MCF 10A (cell line): ENCODE data around the gene MAD1L1. TPM values are rescaled to one million over a fixed set of nuclear protein-coding genes. Genes with fewer than 3 reads are reported as not detected.
A peak's percentile ranks its signal among the peaks of the same experiment; 100 is the strongest.

Source experiments
- BruUV-seq: library from RNA; stranded (reverse); fragments of 400-500 nt; replicated peaks from 2 replicates; lab custom pipeline; 2021; lab: Mats Ljungman, UMichigan
- CTCF ChIA-PET: fragments of 300-600 bp; sonication (Branson Sonifier 250); formaldehyde crosslinking; extraction: SDS; loops from one replicate; lab custom pipeline; 2021; ENCODE audit warnings: antibody characterized with exemption, inconsistent platforms; lab: Yijun Ruan, JAX
- POLR2A ChIA-PET: fragments of 300-600, 350-650 bp; sonication (Branson Sonifier 250); formaldehyde crosslinking; extraction: SDS; loops from one replicate; lab custom pipeline; 2020; ENCODE audit warnings: antibody characterized with exemption, inconsistent platforms; lab: Yijun Ruan, JAX
- DNase-seq: peaks from one replicate; pipeline ENCODE4 v3.0.0-alpha.2; 2018; ENCODE audit not compliant: unreplicated experiment
- H3K27ac Mint-ChIP-seq: one replicate; pipeline ENCODE4 v1.8.0; 2022; ENCODE audit warnings: mild to moderate bottlenecking, low read depth, mixed read lengths; ENCODE audit not compliant: unreplicated experiment
- H3K27me3 Mint-ChIP-seq: one replicate; pipeline ENCODE4 v1.8.0; 2022; ENCODE audit warnings: mixed read lengths; ENCODE audit not compliant: insufficient read depth, unreplicated experiment
- H3K36me3 Mint-ChIP-seq: one replicate; pipeline ENCODE4 v1.8.0; 2022; ENCODE audit warnings: mild to moderate bottlenecking, moderate library complexity, mixed read lengths; ENCODE audit not compliant: insufficient read depth, unreplicated experiment
- H3K4me1 Mint-ChIP-seq: one replicate; pipeline ENCODE4 v1.8.0; 2022; ENCODE audit warnings: mixed read lengths; ENCODE audit not compliant: insufficient read depth, unreplicated experiment
- H3K4me3 Mint-ChIP-seq: one replicate; pipeline ENCODE4 v1.8.0; 2022; ENCODE audit warnings: mild to moderate bottlenecking, moderate library complexity, mixed read lengths; ENCODE audit not compliant: unreplicated experiment
- H3K9me3 Mint-ChIP-seq: one replicate; pipeline ENCODE4 v1.8.0; 2022; ENCODE audit warnings: mixed read lengths; ENCODE audit not compliant: unreplicated experiment
- intact Hi-C: fragments of 100-400 bp; cut with micrococcal nuclease; formaldehyde crosslinking; loops from 2 replicates; pipeline ENCODE4 v1.14.1; 2022
- total RNA-seq: library from RNA; stranded (reverse); gene quantifications from 2 replicates; pipeline ENCODE4 v1.2.3, GENCODE V29; 2022
- TF ChIP-seq, protein P1 (sequence below): fragments of 200-600 bp; IDR thresholded peaks from one replicate; pipeline ENCODE4 v1.8.0; 2022; ENCODE audit warnings: antibody characterized with exemption, mild to moderate bottlenecking; ENCODE audit not compliant: unreplicated experiment

The MAD1L1 gene
- total RNA-seq, 1 experiment from 2014 or later: 25.2 TPM

DNA sequence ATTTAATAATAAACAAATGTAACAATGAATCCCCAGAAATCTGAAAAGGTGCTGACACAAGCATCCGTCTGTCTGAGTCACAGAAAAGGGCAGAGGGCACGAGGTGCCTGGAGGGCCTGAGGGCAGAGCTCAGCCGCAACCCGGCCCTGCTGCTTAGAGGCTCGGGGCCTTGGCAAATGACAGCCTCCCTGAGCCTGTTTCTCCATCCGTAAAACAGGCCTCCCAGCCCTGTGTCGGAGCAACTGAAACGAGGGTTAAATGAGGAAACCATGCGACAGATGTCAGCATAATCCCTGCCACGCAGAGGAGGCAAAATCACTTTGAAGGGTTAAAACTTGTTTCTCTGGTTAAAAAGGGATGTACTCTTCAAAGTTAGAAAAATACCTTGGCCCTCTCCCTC, 34.2 kb upstream of the MAD1L1 start:
- CTCF ChIA-PET: interaction anchor here (0.6 to 0.7 kb wide), 2 partner anchors 518 to 688 kb away, joined by 3 to 4 read pairs; no protein-coding TSS in a partner anchor
- Mint-ChIP-seq H3K9me3 (no peaks in the 10 kb centered on the region), H3K36me3 (peaks cover 14% of the 10 kb centered on the region), H3K4me3 (peak overlapping the region; percentile 19), H3K4me1 (no peaks in the 10 kb centered on the region), H3K27ac (peak overlapping the region; percentile 27), H3K27me3 (no peaks in the 10 kb centered on the region)
- no TSS peak for BruUV-seq
- intact Hi-C loops: no loop called here
- DNase-seq: peak; percentile 92
- TF ChIP-seq, protein P1, sequence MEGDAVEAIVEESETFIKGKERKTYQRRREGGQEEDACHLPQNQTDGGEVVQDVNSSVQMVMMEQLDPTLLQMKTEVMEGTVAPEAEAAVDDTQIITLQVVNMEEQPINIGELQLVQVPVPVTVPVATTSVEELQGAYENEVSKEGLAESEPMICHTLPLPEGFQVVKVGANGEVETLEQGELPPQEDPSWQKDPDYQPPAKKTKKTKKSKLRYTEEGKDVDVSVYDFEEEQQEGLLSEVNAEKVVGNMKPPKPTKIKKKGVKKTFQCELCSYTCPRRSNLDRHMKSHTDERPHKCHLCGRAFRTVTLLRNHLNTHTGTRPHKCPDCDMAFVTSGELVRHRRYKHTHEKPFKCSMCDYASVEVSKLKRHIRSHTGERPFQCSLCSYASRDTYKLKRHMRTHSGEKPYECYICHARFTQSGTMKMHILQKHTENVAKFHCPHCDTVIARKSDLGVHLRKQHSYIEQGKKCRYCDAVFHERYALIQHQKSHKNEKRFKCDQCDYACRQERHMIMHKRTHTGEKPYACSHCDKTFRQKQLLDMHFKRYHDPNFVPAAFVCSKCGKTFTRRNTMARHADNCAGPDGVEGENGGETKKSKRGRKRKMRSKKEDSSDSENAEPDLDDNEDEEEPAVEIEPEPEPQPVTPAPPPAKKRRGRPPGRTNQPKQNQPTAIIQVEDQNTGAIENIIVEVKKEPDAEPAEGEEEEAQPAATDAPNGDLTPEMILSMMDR: no peak
- POLR2A ChIA-PET: interaction anchor here (0.6 to 1.4 kb wide), 4 partner anchors 42 to 47 kb away, joined by 3 to 5 read pairs (median 4); partner anchors contain the start of gene SNX8

DNA sequence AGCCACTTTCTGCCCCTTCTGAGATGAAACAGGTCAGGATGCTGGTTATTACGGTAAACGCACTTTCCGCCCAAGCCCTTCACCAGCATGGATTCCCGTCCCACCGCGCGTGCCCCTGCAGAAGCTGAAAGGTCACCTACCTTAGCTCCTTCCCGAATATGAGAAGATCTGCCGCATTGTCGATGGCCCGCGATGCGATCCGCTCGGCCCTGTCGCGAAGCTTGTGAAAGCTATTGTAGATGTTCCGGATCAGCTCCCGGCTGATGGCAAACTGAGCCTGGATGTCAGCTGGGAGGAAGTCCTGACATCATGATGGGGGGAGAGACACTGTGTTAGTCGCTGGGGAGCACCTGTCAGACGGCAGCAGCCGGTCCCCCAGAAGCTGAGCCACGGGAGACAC, 31.4 kb upstream of the MAD1L1 start:
- ChIA-PET CTCF (interaction anchor here (0.6 to 1.3 kb wide), 2 partner anchors 10 to 16 kb away, joined by 3 to 4 read pairs; no protein-coding TSS in a partner anchor), POLR2A (no interaction called here)
- TF ChIP-seq, protein P1: no peak
- no peaks in the 10 kb centered on the region for H3K27me3 Mint-ChIP-seq
- H3K36me3 Mint-ChIP-seq: peaks cover 15% of the 10 kb centered on the region
- BruUV-seq: no TSS peak
- no peaks in the 10 kb centered on the region for H3K9me3 Mint-ChIP-seq
- no peak overlapping the region for H3K4me3 Mint-ChIP-seq
- no peak for DNase-seq
- intact Hi-C loops: no loop called here
- H3K4me1 Mint-ChIP-seq: peaks cover 6% of the 10 kb centered on the region
- no peak overlapping the region for H3K27ac Mint-ChIP-seq

GRCh38 chr7:2263176-2263575, 30.4 kb upstream of the MAD1L1 start:
- no peaks in the 10 kb centered on the region for H3K27me3 Mint-ChIP-seq
- ChIA-PET POLR2A (no interaction called here), CTCF (no interaction called here)
- DNase-seq: no peak
- intact Hi-C loops: no loop called here
- H3K27ac Mint-ChIP-seq: no peak overlapping the region
- no peak overlapping the region for H3K4me3 Mint-ChIP-seq
- TF ChIP-seq, protein P1: no peak
- H3K36me3 Mint-ChIP-seq: peaks cover 14% of the 10 kb centered on the region
- H3K4me1 Mint-ChIP-seq: peaks cover 6% of the 10 kb centered on the region
- H3K9me3 Mint-ChIP-seq: no peaks in the 10 kb centered on the region
- no TSS peak for BruUV-seq

DNA sequence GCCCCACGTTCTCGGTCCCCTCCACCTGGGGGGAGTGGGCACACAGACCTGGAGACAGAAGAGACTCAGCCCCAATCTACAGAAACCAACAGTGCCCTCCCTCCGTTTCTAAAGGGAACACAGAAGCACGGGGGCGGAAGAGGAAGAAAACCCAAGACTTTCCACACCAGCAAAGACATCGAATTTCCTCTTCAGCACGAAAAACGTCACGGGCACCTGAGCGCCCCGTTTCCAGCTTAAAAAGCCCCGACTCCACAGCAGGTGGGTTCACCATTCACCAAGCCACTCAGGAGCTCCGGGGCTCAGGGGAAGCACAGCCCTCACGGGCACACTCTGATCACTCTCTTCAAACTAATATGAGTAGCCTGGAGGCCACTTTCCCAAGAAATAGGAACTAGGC, 28.9 kb upstream of the MAD1L1 start:
- peaks cover 10% of the 10 kb centered on the region for H3K36me3 Mint-ChIP-seq
- TF ChIP-seq, protein P1: no peak
- no peak for DNase-seq
- CTCF ChIA-PET: no interaction called here
- H3K9me3 Mint-ChIP-seq: no peaks in the 10 kb centered on the region
- POLR2A ChIA-PET: interaction anchor here (1.3 kb wide), 1 partner anchor 19 kb away, joined by 3 read pairs; the partner anchor contains the start of genes MRM2 and NUDT1
- H3K4me3 Mint-ChIP-seq: no peak overlapping the region
- intact Hi-C loops: no loop called here
- H3K27me3 Mint-ChIP-seq: no peaks in the 10 kb centered on the region
- no peak overlapping the region for H3K27ac Mint-ChIP-seq
- peaks cover 6% of the 10 kb centered on the region for H3K4me1 Mint-ChIP-seq
- no TSS peak for BruUV-seq
